ENCODE data around the gene PEAR1.

PEAR1 gene

GRCh38 chr1:156938813-156939212, 45.3 kb downstream of the PEAR1 start:
- DNase-seq, result no peak

GRCh38 chr1:156939786-156940334, 46.3 kb downstream of the PEAR1 start:
- no peak for DNase-seq

GRCh38 chr1:156941675-156942074, 48.2 kb downstream of the PEAR1 start:
- DNase-seq, result no peak

GRCh38 chr1:156942176-156942575, 48.7 kb downstream of the PEAR1 start:
- DNase-seq, result no peak

- no peak for DNase-seq
Measured at GRCh38 chr1:156942576-156942975, 49.1 kb downstream of the PEAR1 start.

GRCh38 chr1:156943756-156944155, 50.2 kb downstream of the PEAR1 start:
- no peak for DNase-seq

- no peak for DNase-seq
Measured at GRCh38 chr1:156944268-156944667, 50.8 kb downstream of the PEAR1 start.

- DNase-seq, result no peak
Measured at GRCh38 chr1:156944848-156945247, 51.3 kb downstream of the PEAR1 start.

GRCh38 chr1:156945881-156946661, 52.6 kb downstream of the PEAR1 start:
- DNase-seq, result no peak

- no peak for DNase-seq
Measured at GRCh38 chr1:156947127-156947526, 53.6 kb downstream of the PEAR1 start.

- DNase-seq, result no peak
Measured at GRCh38 chr1:156947818-156948525, 54.5 kb downstream of the PEAR1 start.

GRCh38 chr1:156948708-156949107, 55.2 kb downstream of the PEAR1 start:
- no peak for DNase-seq

- no peak for DNase-seq
Measured at GRCh38 chr1:156949127-156949526, 55.6 kb downstream of the PEAR1 start.

GRCh38 chr1:156951371-156951770, 57.9 kb downstream of the PEAR1 start:
- no peak for DNase-seq

- DNase-seq, result no peak
Measured at GRCh38 chr1:156953571-156953970, 60.1 kb downstream of the PEAR1 start.

- DNase-seq, result no peak
Measured at GRCh38 chr1:156956333-156956732, 62.8 kb downstream of the PEAR1 start.

GRCh38 chr1:156957634-156958033, 64.1 kb downstream of the PEAR1 start:
- no peak for DNase-seq

- no peak for DNase-seq
Measured at GRCh38 chr1:156958247-156958714, 64.8 kb downstream of the PEAR1 start.

GRCh38 chr1:156959414-156959813, 65.9 kb downstream of the PEAR1 start:
- DNase-seq, result peak; percentile 61

- no peak for DNase-seq
Measured at GRCh38 chr1:156959925-156960324, 66.4 kb downstream of the PEAR1 start.

- no peak for DNase-seq
Measured at GRCh38 chr1:156961709-156962108, 68.2 kb downstream of the PEAR1 start.

- no peak for DNase-seq
Measured at GRCh38 chr1:156963621-156964020, 70.1 kb downstream of the PEAR1 start.

GRCh38 chr1:156964441-156964840, 70.9 kb downstream of the PEAR1 start:
- peak; percentile 28 for DNase-seq

All from fibroblast of skin of abdomen (primary cell).